Measurements from ENCODE around the gene PTH1R.

Gene PTH1R

DNA sequence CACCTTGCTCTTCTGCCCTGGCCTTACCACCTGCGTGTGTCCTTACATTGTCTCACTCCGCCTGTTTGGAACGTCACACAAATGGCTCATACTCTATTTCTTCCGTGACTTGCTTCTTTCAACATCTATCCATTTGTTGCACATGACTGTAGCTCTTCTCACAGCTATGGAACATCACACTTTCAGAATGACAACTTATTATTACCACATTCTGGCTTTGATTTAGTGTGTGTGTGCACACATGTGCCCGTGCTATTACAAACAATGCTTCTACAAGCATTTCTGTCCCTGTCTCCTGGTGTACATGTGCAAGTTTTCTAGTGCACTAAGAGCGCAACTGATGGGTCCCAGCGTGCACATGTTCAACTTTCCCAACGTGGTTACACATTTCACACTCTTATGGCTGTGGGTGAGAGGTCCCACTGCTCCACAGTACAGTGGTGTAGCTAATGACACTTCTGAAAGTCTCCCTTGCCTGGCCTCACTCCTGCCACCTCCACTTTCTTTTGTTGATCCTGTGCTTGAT is 37.8 kb downstream of the PTH1R start:
- no peak for DNase-seq

DNA sequence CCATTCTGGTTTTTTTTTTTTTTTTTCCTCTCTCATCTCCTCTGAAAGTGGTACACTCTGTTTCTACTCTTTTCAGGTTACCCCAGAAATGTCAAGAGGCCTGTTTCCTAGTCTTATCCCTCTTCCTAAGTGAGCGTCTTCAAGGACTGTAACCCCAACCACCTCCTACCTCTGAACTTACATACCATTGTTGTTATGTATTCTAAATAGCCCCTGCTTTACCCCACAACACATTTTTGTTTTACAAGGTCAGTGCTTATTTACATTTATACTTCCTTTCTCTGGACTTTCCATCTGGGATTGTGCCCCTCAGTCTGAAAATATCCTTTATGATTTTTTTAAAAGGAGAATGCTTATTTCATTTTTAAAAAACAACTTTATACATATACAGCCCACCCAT is 38.8 kb downstream of the PTH1R start:
- DNase-seq: no peak

DNA sequence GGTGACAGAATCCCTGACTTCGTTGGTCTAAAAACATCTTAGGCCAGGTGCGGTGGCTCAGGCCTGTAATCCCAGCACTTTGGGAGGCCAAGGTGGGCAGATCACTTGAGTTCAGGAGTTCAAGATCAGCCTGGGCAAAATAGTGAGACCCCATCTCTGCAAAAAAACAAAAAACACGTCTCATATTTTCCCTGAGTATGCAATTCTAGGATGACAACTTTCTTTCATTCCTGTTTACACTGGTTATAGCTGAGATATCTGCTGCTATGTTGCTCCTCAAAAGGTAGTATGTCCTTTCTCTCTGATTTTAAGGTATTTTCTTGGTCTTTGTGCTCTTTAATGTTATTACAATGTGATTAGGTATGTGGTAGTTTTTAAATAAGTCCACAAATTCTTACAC is 39.3 kb downstream of the PTH1R start:
- DNase-seq: no peak

DNA sequence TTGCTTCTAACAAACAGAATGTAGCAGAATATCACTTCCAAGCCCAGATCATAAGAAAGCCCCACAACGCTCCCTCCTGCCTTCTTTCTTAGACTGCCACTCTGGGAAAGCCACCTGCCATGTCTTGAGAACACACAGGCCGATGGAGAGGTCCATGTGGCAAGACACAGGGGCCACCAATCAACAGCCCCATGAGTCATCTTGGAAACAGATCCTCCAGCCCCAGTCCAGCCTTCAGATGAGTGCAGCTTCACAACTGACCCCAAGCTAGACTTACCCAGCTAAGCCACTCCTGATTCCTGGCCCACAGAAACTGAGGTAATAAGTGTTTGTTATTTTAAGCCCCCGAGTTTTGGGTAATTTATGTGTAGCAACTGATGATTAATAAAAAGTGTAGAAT is 39.7 kb downstream of the PTH1R start:
- DNase-seq: no peak

DNA sequence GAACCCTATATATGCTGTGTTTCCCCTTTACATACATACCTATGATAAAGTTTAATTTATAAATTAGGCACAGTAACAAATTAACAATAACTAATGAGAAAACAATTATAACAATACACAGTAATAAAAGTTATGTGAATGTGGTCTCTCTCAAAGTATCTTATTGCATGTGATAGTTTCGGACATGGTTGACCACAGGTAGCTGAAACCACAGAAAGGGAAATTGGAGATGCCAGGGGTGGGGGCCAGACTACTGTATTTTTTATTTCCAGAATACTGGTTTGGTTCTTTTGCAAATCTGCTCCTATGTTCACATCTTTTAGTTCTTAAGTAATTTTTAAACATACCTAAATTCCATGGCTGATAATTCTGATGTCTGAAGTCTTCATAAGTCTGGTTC is 40.7 kb downstream of the PTH1R start:
- DNase-seq: no peak

DNA sequence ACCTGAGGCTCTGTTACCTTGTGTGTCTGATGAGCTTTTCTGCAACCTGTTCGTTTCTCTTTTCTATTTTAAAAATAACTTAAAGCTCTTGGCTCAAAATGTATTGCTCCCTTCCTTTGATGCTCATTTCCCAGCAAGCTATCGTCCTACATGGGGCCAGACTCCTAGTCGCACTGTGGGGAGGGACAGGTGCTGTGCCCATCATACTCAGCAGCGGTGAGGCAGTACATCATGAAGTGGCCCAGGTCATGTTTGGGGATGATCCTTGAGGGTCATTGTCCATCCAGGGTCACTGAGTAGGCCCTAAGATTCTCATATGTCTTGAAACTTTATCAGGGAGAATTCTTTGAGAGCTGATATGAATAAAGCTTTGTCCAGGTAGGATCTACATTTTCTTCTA is 41.1 kb downstream of the PTH1R start:
- no peak for DNase-seq

DNA sequence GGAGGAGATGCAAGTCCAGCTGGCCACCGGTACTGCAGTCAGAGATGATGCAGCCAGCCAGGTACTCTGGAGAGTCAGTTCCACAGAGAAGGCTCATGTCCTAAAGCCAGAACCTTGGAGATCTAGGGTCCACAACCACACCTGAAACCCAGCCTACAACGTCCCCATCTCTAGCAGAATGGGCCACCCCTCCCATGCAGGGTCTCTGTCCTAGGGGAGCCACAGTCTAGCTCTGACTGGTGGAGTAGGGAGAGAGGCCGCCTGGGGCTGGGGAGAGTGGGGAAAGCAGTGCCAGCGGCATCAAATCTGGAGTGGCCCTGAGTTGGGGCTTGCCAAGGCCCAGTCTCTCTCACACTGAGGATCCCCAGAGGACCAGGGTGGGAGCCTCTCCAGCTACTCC is 43.5 kb downstream of the PTH1R start:
- DNase-seq: no peak

DNA sequence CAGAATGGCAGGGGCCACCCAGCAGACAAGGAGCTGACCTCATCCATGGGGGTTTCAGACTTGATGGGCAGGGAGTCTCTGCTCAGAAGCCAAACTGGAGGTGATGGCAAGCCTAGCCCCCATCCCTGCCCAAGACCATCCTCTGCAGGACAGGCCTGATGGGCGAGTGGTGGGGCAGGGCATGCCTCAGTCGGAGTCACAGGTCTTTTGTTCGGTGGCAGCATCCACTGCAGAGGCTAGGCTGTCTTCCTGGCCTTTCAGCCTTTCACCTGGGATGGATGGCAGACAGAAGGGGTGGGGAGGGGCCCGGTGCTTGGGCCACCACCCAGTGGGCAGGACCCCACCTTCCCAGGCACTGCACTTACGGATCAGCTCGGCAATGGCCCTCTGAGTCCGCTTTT is 44.4 kb downstream of the PTH1R start:
- no peak for DNase-seq

DNA sequence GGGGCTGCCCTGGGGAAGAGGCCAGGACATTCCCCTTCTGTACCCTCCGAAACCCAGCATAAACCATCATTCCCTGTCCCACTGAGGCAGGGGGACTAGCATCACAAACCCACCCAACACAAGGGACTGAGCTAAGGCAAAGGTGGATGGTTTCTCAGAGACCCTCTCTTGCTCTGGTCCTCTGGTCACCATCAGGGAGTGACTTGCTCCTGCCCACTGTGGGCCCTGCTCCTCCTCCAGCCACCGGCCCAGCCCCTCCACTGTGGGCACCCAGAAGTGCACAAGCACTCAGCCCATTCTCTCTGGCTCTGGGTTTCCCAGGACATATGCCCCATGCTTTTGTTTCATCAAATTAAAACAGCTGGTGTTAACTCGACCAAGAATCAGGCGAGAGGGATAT is 44.9 kb downstream of the PTH1R start:
- no peak for DNase-seq

DNA sequence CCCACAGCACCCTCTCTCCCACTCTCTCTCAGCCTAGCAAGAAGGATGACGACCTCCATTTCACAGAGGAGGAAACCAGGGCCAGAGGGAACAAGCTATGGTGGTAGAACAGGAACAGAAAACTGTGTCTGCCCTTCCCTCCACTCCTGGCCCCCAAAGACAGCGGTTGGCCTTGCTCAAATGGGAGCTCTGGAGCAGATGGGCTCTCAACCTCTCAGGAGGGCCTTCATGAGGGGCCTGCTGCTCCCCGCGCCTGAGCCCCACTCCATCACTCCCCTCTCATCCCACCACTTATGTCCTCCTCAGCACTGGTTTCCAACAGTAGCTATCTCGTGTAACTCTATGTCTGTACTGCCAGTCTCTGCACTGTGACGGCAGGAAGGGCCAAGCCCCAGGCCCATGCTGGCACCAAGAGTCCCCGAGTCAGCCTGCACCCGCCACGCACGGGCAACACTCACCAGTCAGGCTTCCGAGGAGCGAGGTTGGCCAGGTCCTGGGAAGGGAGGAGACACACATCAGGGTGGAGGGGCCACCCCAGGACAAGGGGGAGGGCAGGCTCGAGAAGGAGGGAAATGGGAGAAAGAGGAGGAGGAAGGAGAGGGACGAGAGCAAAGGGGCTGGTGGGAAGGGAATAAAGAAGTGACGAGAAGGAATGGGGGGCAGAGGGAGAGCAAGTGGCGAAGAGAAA is 45.5 kb downstream of the PTH1R start:
- no peak for DNase-seq

DNA sequence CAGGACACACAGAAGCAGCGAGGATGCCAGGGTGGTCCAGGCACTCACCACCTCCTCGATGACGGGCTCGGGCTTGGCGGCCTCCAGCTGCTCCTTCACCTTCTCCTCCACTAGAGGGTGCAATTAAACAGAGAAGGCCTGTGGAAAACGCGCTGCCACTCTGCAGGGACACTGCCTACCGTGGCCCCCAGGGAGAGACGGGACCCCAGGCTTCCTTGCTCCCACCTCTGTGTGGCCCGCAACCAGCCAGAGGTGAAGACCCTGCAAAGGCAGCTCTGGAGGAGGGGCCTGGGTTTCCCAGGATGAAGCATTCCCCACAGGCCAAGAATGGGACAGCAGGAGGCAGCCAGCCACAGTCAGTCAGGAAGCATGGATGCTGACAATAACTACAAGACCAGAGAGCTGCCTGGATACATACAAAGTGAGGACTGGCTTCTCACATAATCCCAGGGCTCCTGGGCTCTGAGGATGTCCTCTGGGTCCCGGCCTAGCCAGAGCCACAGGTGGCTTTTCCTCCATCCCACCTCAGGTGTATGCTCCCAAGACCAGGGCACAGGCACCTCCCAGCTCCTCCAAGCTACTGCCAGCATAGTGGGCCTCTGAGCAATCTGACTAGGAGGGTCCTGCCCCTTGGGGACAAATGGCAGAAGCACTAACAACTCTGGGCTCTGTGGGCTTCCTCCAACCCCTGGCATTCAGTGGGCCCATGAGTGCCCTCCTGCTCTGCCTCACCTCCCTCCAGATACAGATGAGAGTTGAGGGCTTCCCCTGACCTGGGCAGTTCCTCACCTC is 46.2 kb downstream of the PTH1R start:
- peak; percentile 62 for DNase-seq

DNA sequence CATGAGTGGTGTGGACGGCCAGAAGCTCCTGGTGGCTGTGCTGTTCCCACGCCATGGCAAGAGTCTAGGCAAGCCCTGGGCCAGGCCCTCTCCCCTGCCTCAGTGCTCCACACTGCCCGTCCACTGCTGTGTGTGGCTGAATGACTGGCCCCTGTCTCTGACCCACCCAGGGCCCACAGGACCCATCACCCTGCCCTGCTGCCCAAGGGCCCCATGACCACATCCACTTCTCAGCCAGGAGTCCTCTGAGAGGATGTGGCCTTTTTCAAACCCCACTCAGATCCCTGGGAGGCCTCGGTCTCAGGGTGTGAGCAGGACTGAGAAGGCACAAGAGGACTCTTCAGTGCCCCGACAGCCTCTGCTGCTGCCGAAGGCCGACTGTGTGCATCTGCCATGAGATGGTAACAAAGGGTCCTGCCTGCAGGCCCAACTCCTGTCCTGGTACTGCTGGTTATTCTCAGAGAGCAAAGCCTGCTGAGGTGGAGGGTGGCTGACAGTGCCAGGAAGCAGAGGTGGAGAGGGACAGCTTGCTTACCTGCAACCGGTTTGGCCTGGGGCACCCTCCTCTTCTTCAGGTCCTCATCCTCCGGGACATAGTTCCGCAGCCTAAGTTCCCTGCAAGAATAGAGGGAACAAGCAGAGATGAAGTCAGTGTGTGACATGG is 47.5 kb downstream of the PTH1R start:
- DNase-seq: no peak

DNA sequence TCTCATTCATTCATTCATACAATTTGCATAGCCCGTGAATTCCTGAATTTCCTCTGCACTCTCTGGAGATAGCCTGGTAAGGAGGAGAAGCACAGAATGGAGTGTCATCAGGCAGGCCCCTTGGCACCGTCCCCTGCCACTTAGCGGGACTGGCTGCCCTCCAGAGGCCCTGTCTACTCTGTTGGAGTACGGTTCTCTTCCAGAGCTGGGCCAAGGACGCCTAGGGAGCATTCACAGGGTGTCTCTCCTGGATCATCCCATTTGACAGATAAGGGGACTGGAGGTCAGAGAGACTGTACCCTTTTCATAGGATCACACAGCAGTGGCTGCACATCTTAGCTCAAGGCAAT is 48.0 kb downstream of the PTH1R start:
- no peak for DNase-seq

DNA sequence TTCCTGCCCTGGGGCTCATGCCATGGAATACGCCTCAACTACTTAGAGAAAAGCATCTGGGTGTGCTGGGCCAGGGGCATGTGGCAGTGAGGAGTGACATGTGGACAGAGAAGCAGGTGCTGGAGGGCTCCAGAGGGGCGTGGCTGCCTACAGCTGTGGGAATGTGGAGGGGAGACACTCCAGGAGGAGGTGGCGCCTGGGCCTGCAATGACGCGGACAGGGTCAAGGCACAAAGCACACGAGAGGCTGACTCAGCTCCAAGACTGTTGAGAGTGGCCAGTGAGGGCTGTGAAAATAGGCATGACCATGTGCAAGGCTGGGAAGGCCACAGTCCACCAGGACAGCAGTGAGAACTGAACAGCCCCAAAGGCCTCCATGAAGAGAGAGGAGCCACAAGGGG is 48.5 kb downstream of the PTH1R start:
- DNase-seq: no peak

DNA sequence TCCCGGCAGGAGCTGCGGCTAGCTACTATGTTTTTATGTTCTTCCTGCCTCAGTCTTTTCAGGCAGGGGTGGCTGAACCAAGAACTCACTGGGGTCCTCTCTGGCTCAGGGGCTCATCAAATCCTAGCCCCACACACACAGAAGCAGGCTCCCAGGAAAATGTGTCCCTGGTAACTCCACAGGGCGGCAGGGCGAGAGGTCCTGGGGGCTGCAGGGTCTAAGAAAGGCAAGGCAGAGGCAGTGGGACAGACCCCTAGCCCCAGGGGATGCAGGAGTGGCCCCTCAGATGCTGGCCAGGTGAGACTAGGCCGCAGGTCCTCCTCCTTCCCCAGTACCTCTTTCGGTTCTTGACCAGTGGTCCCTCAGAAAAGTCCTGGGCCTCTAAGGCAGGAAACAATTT is 48.9 kb downstream of the PTH1R start:
- DNase-seq: no peak

DNA sequence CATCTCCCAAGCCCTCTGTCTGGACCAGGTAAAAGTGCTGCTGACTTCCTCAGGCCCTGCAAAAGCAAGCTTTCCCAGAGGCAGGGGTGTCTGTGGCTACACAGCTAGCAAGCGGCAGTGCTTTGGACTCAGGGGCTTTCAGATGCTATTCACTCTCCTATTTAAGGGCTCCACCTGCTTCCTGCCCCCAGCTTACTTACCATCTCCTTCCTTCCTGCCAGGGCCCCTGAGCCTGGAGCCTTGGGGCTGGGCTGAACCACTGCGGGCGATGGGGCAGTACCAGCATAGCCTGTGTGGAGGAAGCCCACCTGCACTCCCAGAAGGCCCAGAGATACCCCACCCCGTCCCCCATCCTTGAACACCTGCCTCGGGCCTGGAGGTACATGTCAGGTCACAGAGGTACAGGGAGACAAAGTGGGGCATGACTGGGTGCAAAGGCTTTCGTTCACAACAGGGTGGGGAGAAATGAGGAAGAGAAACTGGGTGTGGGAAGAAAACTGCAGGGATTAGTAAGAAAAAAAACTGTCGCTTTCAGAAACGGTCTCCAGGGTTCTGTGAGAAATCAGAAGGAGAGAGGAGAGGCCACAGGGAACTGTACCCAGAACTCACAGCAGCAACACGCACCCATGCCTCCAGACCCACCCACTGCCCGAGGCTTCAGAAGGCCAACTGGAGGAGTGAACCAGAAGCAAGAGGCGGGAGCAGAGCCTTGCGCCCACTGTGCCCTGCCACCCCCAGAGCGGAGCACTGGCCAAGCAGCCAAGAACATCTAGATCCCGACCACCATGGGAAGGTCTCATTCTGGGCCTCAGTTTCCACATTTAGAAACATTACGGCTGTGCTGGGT is 49.6 kb downstream of the PTH1R start:
- DNase-seq: no peak

DNA sequence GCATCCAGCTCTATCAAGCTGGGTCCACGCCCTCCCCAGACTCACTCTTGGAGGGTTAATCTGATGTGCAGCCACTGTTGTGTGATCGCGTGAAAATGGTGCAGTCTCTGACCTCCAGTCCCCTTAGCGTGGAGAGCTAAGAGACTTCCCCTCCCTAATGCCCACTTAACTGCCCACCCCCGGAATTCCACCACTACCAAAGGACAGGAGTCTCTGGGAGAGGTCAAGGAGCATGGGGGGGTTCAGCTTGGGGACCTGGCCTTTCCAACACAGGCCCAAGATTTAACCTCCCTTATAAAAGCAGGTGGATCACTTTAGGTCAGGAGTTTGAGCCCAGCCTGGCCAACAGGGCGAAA is 50.2 kb downstream of the PTH1R start:
- DNase-seq: no peak

DNA sequence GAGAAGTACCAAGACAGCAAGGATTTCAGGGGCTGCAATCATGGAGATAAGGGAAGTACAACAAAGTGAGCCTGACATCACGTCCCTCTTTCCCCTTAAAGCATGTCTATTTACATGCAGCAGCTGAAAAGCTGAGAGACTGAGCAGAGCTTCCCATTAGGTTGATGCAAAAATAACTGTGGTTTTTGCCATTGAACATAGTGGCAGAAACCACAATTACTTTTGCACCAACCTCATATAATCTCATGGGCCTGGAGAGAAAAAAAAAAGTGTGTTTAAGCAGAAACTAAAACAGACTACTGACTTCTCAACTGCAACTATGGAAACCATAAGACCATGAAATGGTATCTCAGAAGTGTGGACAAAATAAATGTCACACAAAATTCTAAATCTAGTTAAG is 50.8 kb downstream of the PTH1R start:
- no peak for DNase-seq

DNA sequence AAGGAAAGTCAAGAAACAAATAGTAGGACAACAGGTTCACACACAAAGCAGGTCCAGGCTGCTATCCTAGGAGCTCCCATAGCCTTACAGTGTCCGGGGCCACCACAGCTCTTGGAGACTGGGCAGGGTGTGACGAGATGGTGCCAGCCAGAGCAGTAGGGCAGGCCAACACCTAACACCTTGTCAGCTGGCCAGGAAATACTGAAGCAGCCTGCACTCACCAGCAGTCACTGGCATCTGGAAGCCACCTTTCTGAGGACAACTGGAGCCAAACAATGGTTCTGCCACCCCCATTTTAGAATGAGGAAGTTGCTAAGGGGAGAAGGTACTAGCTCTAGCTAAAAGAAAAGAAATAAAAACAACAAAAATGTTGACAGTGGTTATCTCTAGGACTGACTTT is 51.8 kb downstream of the PTH1R start:
- DNase-seq: no peak

DNA sequence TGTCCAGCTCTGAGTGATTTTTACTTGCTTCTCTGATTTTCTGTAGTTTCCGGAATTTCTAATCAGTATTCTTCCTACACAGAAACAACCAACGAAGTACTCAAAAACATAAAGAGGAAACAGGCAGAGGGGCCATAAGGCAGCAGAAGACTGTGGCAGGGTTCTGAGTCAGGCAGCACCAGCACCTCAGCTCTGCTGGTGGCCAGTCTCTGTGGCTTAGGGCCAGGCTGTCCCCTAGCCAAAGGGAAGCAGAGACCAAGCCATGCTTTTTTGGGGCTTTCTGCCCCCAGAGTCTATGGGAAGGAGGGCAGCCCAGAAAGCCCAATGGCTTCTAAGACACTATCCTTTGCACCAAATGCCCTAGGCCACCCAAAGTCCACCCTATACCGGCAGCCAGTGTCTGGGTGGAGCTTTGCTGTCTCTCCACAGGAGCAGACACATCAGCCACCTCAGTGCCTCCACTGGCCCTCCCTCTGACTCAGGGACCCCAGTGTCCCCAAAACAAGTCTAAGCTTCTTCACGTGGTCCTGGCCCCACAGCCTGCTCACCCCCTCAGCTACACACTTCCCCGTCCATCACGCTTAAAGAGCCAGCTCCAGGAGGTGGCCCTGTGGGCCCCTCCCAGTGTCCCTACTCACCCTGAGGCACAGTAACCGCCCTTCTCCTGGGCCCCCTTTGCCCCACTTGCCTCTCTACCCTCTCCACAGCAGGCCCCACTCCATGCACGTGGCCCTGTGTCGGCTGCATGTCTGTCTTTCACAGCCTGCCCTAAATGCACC is 52.8 kb downstream of the PTH1R start:
- no peak for DNase-seq

DNA sequence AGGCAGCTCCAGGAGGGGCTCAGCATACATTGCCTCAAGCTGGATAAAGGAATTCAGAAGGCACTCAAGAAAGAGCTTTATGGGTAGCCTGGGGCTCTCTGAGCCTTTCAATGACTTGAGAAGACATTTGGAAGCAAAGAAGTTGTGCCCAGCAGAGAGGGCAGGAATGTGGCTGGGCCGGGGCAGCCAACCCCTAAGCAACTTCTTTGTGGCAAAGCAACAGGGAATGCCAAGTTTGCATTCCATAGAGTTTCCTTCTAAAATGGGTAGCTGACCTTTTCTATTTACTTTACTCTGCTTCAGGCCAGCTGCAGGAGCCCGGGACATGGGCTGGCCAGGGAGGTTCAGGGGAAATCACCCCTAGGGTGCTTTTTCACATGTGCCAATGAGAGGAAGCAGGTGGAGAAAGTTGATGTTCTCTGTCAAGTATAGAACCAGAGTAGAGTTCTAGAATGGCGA is 53.5 kb downstream of the PTH1R start:
- DNase-seq: no peak

DNA sequence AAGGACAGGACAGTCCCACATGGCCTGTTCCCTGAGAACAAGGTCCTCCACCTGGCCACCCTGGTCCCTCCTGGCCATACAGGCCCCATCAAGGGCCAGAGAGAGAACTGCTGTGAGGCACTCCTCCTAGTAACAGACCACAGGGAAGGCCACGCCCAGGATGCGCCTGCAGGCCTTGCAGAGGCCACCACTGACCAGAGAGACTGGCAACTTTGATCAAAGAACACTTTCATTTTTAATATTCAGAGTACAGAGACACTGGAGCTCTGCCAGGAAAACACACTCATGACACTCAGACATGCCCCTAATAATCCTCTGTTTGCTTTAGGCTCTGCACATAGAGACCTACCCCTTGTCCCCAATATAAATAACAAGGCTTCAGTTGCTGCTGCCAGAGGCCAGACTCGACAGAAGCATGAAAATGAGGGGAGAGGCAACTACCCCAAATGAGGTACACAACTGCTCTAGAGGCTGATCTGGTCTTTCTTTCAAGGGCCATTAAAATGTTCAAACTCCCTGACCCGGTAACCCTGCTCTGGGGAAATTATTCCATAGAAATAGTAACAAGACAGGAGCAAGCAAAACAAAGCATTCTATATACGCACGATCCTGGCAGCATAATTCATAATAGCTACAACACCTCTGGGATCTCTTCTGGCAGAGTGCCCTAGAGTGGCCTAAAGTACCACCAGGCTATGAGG is 54.3 kb downstream of the PTH1R start:
- DNase-seq: no peak

Measured in stimulated activated CD8-positive, alpha-beta memory T cell treated with anti-CD3 and anti-CD28 coated beads, Interleukin-4, amount 100 ng/mL, for 48 hours (primary cell).